Lower leg skin (tissue), 4 donors: ENCODE results near the gene GPATCH4. TPM values are rescaled to one million over a fixed set of nuclear protein-coding genes. Genes with fewer than 3 reads are reported as not detected.

ENCODE experiments used
- total RNA-seq, 4 donors: library from RNA; depleted of rRNA; stranded (reverse); fragments of >200 nt; gene quantifications; one replicate each; pipeline ENCODE4 v1.1.0, GENCODE V29; 2016

The GPATCH4 gene
- total RNA-seq, 4 donors from 2014 or later: 10.0 to 18.5 (median 13.9) TPM

Other genes starting within 250 kb of the GPATCH4 start
- 10 to 100 TPM in 1 of 4 donors, 1 to 10 TPM in 3; 3.5 to 14.2 (median 9.3) TPM for gene RHBG, start 232.3 kb downstream of the GPATCH4 start, total RNA-seq
- 10 to 100 TPM; 32.1 to 67.3 (median 55.6) TPM for gene MEF2D, start 100.7 kb downstream of the GPATCH4 start, total RNA-seq
- gene IQGAP3, start 28.9 kb downstream of the GPATCH4 start, total RNA-seq: 1 to 10 TPM in 3 of 4 donors, under 1 TPM in 1; 0.98 to 3.0 (median 2.1) TPM
- gene TTC24, start 21.8 kb downstream of the GPATCH4 start, total RNA-seq: under 1 TPM in 1 of 4 donors, not detected in 3; 0.19 TPM
- gene NAXE, start 9.7 kb downstream of the GPATCH4 start, total RNA-seq: 10 to 100 TPM; 37.0 to 52.7 (median 45.8) TPM
- 1 to 10 TPM in 1 of 4 donors, under 1 TPM in 2, not detected in 1; 0.68 to 1.0 (median 0.80) TPM for gene HAPLN2, start 17.9 kb upstream of the GPATCH4 start, total RNA-seq
- 10 to 100 TPM; 21.9 to 50.1 (median 26.0) TPM for gene BCAN, start 40.6 kb upstream of the GPATCH4 start, total RNA-seq
- 1 to 10 TPM; 2.4 to 8.9 (median 5.0) TPM for gene NES, start 75.9 kb upstream of the GPATCH4 start, total RNA-seq
- gene CRABP2, start 104.1 kb upstream of the GPATCH4 start, total RNA-seq: 100 to 1,000 TPM in 1 of 4 donors, 10 to 100 TPM in 3; 67.9 to 103 (median 96.1) TPM
- 10 to 100 TPM; 20.3 to 39.0 (median 28.2) TPM for gene METTL25B, start 127.0 kb upstream of the GPATCH4 start, total RNA-seq
- gene ISG20L2, start 127.3 kb upstream of the GPATCH4 start, total RNA-seq: 10 to 100 TPM; 13.4 to 21.4 (median 16.7) TPM
- gene MRPL24, start 139.6 kb upstream of the GPATCH4 start, total RNA-seq: 10 to 100 TPM; 34.0 to 44.9 (median 41.5) TPM
- 100 to 1,000 TPM; 210 to 233 (median 222) TPM for gene HDGF, start 150.2 kb upstream of the GPATCH4 start, total RNA-seq
- 10 to 100 TPM; 35.4 to 45.6 (median 38.8) TPM for gene PRCC, start 166.1 kb upstream of the GPATCH4 start, total RNA-seq
- gene SH2D2A, start 215.4 kb upstream of the GPATCH4 start, total RNA-seq: 1 to 10 TPM in 1 of 4 donors, not detected in 3; 1.5 TPM